ENCODE results near the gene SF3B4. TPM values are rescaled to one million over a fixed set of nuclear protein-coding genes. Genes with fewer than 3 reads are reported as not detected.

Gene SF3B4
- total and polyA plus RNA-seq, 2 of the 13 experiments (the other 11 are each of a cell fraction or from before 2014, with no cell fraction given) = 13.8 to 14.8 TPM

DNA sequence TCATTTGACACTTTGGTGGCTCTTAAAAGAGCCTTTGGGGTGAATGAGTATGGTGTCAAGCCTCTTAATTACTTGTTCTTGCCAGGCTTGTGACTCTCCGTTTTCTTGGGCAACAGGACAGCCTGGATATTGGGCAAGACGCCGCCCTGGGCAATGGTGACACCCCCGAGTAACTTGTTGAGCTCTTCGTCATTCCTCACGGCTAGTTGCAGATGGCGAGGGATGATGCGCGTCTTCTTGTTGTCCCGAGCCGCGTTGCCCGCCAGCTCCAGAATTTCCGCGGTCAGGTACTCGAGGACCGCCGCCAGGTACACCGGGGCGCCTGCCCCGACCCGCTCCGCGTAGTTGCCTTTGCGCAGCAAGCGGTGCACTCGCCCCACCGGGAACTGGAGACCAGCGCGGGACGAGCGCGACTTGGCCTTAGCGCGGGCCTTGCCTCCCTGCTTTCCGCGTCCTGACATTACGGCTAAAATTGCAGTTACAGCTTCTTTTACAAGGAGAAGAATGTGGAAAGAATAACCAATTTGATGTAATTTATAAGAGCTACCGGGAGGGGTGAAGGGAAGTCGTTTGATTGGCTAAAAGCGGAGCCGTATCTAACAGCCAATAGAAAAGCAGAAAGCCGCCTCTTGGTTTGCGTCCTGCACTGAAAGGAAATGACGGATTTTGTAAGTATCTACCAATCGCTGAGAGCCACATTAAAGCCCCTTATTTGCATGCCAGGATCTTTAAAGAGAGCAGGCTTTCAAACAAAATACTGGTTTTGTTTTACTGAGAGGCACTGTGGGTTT, 40.0 kb downstream of the SF3B4 start (continued):
- TF ChIP-seq, protein P1, sequence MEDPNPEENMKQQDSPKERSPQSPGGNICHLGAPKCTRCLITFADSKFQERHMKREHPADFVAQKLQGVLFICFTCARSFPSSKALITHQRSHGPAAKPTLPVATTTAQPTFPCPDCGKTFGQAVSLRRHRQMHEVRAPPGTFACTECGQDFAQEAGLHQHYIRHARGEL (CRISPR knock-in tag; IDR thresholded peaks at IDR 0.05) = 0 out of 2 replicates have a peak, but pooled peaks have one; percentile 30
- TF ChIP-seq KDM6A (CRISPR knock-in tag; IDR thresholded peaks at IDR 0.05; ENCODE audit: low read depth) = no peak
- no peak for TF ChIP-seq ZBTB42 (CRISPR knock-in tag; IDR thresholded peaks at IDR 0.05)
- no peak for TF ChIP-seq ZNF550 (CRISPR knock-in tag; IDR thresholded peaks at IDR 0.05; ENCODE audit: borderline replicate concordance)
- TF ChIP-seq HOXA9 (CRISPR knock-in tag; IDR thresholded peaks at IDR 0.05; ENCODE audit: borderline replicate concordance) = 0 out of 2 replicates have a peak, but pooled peaks have one; percentile 8
- TF ChIP-seq ZNF615 (CRISPR knock-in tag; IDR thresholded peaks at IDR 0.05; ENCODE audit: borderline replicate concordance) = no peak
- no peak; the same call in 1 of the 2 replicates for TF ChIP-seq CCDC6 (CRISPR knock-in tag; IDR thresholded peaks at IDR 0.05)
- TF ChIP-seq ZBTB10 (CRISPR knock-in tag; IDR thresholded peaks at IDR 0.05; ENCODE audit: borderline replicate concordance) = no peak
- TF ChIP-seq EEA1 (CRISPR knock-in tag; IDR thresholded peaks at IDR 0.05; ENCODE audit: borderline replicate concordance) = no peak
- no peak for TF ChIP-seq GMEB2 (CRISPR knock-in tag; IDR thresholded peaks at IDR 0.05; ENCODE audit: low read depth)
- no peak for TF ChIP-seq RFXANK (CRISPR knock-in tag; IDR thresholded peaks at IDR 0.05)
- no peak; the same call in 1 of the 2 replicates for TF ChIP-seq DMAP1 (CRISPR knock-in tag; IDR thresholded peaks at IDR 0.05)
- TF ChIP-seq, protein P2, sequence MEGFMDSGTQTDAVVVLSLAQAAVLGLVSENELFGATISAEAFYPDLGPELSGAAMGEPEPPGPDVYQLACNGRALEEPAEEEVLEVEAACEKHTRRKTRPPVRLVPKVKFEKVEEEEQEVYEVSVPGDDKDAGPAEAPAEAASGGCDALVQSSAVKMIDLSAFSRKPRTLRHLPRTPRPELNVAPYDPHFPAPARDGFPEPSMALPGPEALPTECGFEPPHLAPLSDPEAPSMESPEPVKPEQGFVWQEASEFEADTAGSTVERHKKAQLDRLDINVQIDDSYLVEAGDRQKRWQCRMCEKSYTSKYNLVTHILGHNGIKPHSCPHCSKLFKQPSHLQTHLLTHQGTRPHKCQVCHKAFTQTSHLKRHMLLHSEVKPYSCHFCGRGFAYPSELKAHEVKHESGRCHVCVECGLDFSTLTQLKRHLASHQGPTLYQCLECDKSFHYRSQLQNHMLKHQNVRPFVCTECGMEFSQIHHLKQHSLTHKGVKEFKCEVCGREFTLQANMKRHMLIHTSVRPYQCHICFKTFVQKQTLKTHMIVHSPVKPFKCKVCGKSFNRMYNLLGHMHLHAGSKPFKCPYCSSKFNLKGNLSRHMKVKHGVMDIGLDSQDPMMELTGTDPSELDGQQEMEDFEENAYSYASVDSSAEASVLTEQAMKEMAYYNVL (CRISPR knock-in tag; IDR thresholded peaks at IDR 0.05; ENCODE audit: borderline replicate concordance) = no peak
- no peak for TF ChIP-seq RARG (CRISPR knock-in tag; IDR thresholded peaks at IDR 0.05; ENCODE audit: low read depth)
- TF ChIP-seq, protein P3, sequence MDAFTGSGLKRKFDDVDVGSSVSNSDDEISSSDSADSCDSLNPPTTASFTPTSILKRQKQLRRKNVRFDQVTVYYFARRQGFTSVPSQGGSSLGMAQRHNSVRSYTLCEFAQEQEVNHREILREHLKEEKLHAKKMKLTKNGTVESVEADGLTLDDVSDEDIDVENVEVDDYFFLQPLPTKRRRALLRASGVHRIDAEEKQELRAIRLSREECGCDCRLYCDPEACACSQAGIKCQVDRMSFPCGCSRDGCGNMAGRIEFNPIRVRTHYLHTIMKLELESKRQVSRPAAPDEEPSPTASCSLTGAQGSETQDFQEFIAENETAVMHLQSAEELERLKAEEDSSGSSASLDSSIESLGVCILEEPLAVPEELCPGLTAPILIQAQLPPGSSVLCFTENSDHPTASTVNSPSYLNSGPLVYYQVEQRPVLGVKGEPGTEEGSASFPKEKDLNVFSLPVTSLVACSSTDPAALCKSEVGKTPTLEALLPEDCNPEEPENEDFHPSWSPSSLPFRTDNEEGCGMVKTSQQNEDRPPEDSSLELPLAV (CRISPR knock-in tag; conservative IDR thresholded peaks at IDR 0.05; ENCODE audit: low read depth) = no peak
- peak; percentile 63 for TF ChIP-seq DR1 (CRISPR knock-in tag; IDR thresholded peaks at IDR 0.05)
- peak; percentile 41; the same call in 1 of the 2 replicates for TF ChIP-seq ZNF776 (CRISPR knock-in tag; IDR thresholded peaks at IDR 0.05)
- TF ChIP-seq ISX (CRISPR knock-in tag; conservative IDR thresholded peaks at IDR 0.05) = no peak
- no peak for TF ChIP-seq ZIK1 (CRISPR knock-in tag; IDR thresholded peaks at IDR 0.05; ENCODE audit: borderline replicate concordance, low read depth)
- TF ChIP-seq SOX13 (IDR thresholded peaks at IDR 0.05) = no peak
- no peak for TF ChIP-seq SOX13 (CRISPR knock-in tag; conservative IDR thresholded peaks at IDR 0.05 in 1 of 2, IDR thresholded peaks at IDR 0.05 in 1 of 2)

Measured in HepG2 (cell line).